GM19239 (cell line): Measurements from ENCODE around the gene RASSF4.

ENCODE experiments used
- DNase-seq: peaks from one replicate; pipeline ENCODE4 v3.0.0; 2011; ENCODE audit warnings: low spot score; ENCODE audit not compliant: insufficient read length
- FAIRE-seq: peaks from 2 replicates; lab custom pipeline; 2011; peaks lifted over from hg19 to GRCh38; lab: Jason Lieb, UNC

Gene RASSF4

GRCh38 chr10:44944354-44944753, 15.2 kb upstream of the RASSF4 start:
- FAIRE-seq (no peak), DNase-seq (no peak)

GRCh38 chr10:44946205-44946604, 13.4 kb upstream of the RASSF4 start:
- peak; percentile 39 for FAIRE-seq
- no peak for DNase-seq

GRCh38 chr10:44947371-44948152, 12.0 kb upstream of the RASSF4 start:
- DNase-seq (no peak), FAIRE-seq (peak; percentile 86)

GRCh38 chr10:44948642-44949041, 11.0 kb upstream of the RASSF4 start:
- FAIRE-seq (peak; percentile 8), DNase-seq (no peak)

- no peak for FAIRE-seq
Observed at GRCh38 chr10:44949127-44949802, 10.3 kb upstream of the RASSF4 start.

GRCh38 chr10:44949915-44950314, 9.7 kb upstream of the RASSF4 start:
- DNase-seq (no peak), FAIRE-seq (peak; percentile 72)

More at GRCh38 chr10:44949127-44949802, 10.3 kb upstream of the RASSF4 start:
- no peak for DNase-seq

GRCh38 chr10:44950326-44951225, 9.0 kb upstream of the RASSF4 start:
- DNase-seq (no peak), FAIRE-seq (no peak)

GRCh38 chr10:44951576-44952226, 7.9 kb upstream of the RASSF4 start:
- FAIRE-seq (no peak), DNase-seq (no peak)

GRCh38 chr10:44952779-44953231, 6.8 kb upstream of the RASSF4 start:
- FAIRE-seq, result no peak
- DNase-seq, result no peak

- FAIRE-seq, result no peak
Observed at GRCh38 chr10:44954042-44954441, 5.6 kb upstream of the RASSF4 start.

GRCh38 chr10:44954962-44955361, 4.6 kb upstream of the RASSF4 start:
- DNase-seq (no peak), FAIRE-seq (no peak)

More at GRCh38 chr10:44954042-44954441, 5.6 kb upstream of the RASSF4 start:
- no peak for DNase-seq

GRCh38 chr10:44955413-44956070, 4.1 kb upstream of the RASSF4 start:
- FAIRE-seq, result peak; percentile 35
- DNase-seq, result no peak

- FAIRE-seq (no peak), DNase-seq (no peak)
Observed at GRCh38 chr10:44956226-44956625, 3.4 kb upstream of the RASSF4 start.

- FAIRE-seq (no peak), DNase-seq (no peak)
Observed at GRCh38 chr10:44956717-44957706, 2.6 kb upstream of the RASSF4 start.

GRCh38 chr10:44958196-44958897, 1.3 kb upstream of the RASSF4 start:
- no peak for DNase-seq
- FAIRE-seq, result no peak

- no peak for FAIRE-seq
- no peak for DNase-seq
Observed at GRCh38 chr10:44958898-44959246, 730 bp upstream of the RASSF4 start.

- FAIRE-seq (no peak), DNase-seq (no peak)
Observed at GRCh38 chr10:44960088-44960460, 472 bp downstream of the RASSF4 start.
